Measurements from ENCODE around the gene LRRC37A.

Gene LRRC37A

DNA sequence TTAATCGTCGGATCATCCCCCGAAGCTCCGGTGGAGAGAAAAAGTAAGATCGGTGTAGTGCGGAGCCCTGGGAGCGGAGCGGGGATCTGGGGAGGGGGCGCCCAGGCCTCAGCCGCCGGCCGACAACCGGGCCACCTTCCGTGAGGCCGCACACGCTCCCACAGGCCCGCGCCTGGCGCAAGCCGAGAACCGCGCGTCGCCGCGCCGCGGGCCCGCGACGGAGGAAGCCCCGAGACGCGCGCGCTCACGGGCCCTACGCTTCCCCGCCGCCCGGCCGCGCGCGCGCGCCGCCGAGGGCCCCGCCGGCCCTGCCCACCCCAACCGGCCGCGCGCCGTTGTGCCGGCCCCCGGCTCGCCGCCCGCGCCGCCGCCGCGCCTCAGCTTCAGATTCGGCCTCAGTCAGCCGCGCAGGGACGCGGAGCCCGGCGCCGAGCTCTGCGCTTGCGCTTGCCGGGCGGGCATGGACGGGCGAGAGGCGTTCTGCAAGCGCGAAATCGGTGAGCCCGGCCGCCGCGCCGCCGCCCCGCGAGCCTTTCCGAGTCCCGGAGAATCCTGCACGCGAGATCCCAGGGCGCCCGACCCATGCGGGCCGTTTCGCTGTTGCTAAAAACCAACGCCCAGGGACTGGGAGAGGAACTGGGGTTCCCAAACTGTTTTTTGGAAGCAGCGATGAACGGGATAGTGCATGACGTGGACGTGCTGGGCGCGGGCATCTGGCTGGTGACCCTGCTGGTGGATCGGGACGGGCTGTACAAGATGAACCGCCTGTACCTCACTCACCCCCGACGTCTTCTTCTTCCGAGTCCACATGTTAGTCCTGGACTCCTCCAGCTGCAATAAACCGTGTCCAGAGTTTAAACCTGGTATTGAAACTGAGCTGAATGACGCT, 28.0 kb upstream of the LRRC37A start:
- Histone ChIP-seq H2AFZ (ENCODE audit: low read length) (peak overlapping the region; percentile 90), H3K79me2 (ENCODE audit: insufficient read depth, low read length) (no peaks in the 10 kb centered on the region), H3F3A (ENCODE audit: insufficient read depth, low read length) (no peaks in the 10 kb centered on the region), H3K27ac (ENCODE audit: low read depth, low read length, poor library complexity, severe bottlenecking) (no peak overlapping the region), H3K9me3 (ENCODE audit: low read length) (no peaks in the 10 kb centered on the region), H3K36me3 (ENCODE audit: insufficient read depth, low read length) (no peaks in the 10 kb centered on the region), H3K9ac (ENCODE audit: low read length) (peak overlapping the region; percentile 79), H3K9me2 (ENCODE audit: low read depth, low read length) (no peaks in the 10 kb centered on the region), H3K4me1 (ENCODE audit: insufficient read depth, low read length, severe bottlenecking) (peaks cover 16% of the 10 kb centered on the region), H3K4me3 (ENCODE audit: low read depth, low read length, poor library complexity, severe bottlenecking) (peak overlapping the region; percentile 81), H3K27me3 (ENCODE audit: insufficient read depth, low read length) (peaks cover 5% of the 10 kb centered on the region), H4K20me1 (ENCODE audit: insufficient read depth, low read length) (no peaks in the 10 kb centered on the region), H3K4me2 (ENCODE audit: low read length) (peak overlapping the region; percentile 100)
- TF ChIP-seq CTCF (IDR thresholded peaks at IDR 0.05; ENCODE audit: low read length): no peak
- no peak for TF ChIP-seq EZH2 (IDR thresholded peaks at IDR 0.05; ENCODE audit: borderline replicate concordance, low read length)

DNA sequence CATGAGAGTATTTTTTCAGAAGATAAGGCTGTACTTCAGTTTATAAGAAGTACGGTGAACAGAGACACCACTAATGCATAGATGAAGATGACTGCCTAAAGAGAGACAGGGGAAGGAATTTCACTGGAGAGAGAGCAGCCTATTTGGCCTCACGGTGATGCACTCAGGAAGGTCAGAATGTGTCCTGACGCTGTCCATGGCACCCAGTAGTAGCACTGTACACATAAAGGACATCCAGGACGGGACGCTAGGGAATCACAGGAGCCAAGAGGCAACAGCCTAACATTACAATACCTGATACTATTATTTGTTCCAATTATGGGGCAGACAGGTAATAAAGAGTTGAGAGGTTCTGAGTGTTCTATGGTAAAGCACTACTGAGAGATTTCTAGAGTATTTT, 24.9 kb upstream of the LRRC37A start:
- no peak overlapping the region for H3K4me3 ChIP-seq (ENCODE audit: low read depth, low read length, poor library complexity, severe bottlenecking)
- H3K4me1 ChIP-seq (ENCODE audit: insufficient read depth, low read length, severe bottlenecking): peaks cover 16% of the 10 kb centered on the region
- no peak overlapping the region for H3K9ac ChIP-seq (ENCODE audit: low read length)
- no peaks in the 10 kb centered on the region for H3K79me2 ChIP-seq (ENCODE audit: insufficient read depth, low read length)
- H3K4me2 ChIP-seq (ENCODE audit: low read length): no peak overlapping the region
- H3F3A ChIP-seq (ENCODE audit: insufficient read depth, low read length): no peaks in the 10 kb centered on the region
- no peak for TF ChIP-seq CTCF (IDR thresholded peaks at IDR 0.05; ENCODE audit: low read length)
- TF ChIP-seq EZH2 (IDR thresholded peaks at IDR 0.05; ENCODE audit: borderline replicate concordance, low read length): no peak
- H3K27ac ChIP-seq (ENCODE audit: low read depth, low read length, poor library complexity, severe bottlenecking): no peak overlapping the region
- H2AFZ ChIP-seq (ENCODE audit: low read length): no peak overlapping the region
- H3K36me3 ChIP-seq (ENCODE audit: insufficient read depth, low read length): no peaks in the 10 kb centered on the region
- no peaks in the 10 kb centered on the region for H4K20me1 ChIP-seq (ENCODE audit: insufficient read depth, low read length)
- peaks cover 5% of the 10 kb centered on the region; the same call in 1 of the 2 replicates for H3K27me3 ChIP-seq (ENCODE audit: insufficient read depth, low read length)
- no peaks in the 10 kb centered on the region for H3K9me2 ChIP-seq (ENCODE audit: low read depth, low read length)
- H3K9me3 ChIP-seq (ENCODE audit: low read length): no peaks in the 10 kb centered on the region

DNA sequence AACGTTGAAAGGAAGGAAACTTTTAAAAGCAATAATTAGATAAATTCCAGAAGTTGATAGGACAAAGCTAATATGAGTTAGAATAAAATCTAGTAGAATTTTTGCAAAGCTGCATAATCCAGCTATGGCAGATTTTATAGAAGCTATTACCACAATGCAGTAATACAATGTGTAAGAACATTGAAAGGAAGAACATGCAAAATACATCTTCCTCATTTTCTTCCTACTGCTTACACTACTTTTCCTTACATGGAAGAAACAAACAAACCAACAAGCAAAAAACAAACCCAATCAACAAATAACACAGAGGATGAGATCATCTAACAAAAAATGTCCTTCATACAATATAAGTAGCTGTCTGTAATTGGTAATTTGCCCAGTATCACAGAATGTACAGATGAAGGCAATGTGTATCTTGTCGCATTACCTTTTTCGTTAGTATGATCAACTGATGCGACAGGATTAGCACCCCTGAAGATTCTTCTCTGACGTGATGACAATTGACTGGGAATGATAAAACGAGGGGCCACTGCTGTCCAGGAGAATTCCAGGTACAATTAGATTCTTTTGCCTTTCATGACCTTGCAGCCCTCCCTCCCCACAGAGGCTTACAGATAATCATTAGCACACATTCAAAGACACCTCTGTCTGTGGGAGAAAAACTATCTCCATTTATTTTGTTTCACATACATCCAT, 21.2 kb upstream of the LRRC37A start:
- Histone ChIP-seq H3K27ac (ENCODE audit: low read depth, low read length, poor library complexity, severe bottlenecking) (no peak overlapping the region), H3K4me2 (ENCODE audit: low read length) (no peak overlapping the region), H3K9me2 (ENCODE audit: low read depth, low read length) (no peaks in the 10 kb centered on the region), H4K20me1 (ENCODE audit: insufficient read depth, low read length) (no peaks in the 10 kb centered on the region), H3F3A (ENCODE audit: insufficient read depth, low read length) (no peaks in the 10 kb centered on the region), H3K9me3 (ENCODE audit: low read length) (no peaks in the 10 kb centered on the region), H3K79me2 (ENCODE audit: insufficient read depth, low read length) (no peaks in the 10 kb centered on the region), H3K4me3 (ENCODE audit: low read depth, low read length, poor library complexity, severe bottlenecking) (no peak overlapping the region), H3K9ac (ENCODE audit: low read length) (no peak overlapping the region), H3K4me1 (ENCODE audit: insufficient read depth, low read length, severe bottlenecking) (no peaks in the 10 kb centered on the region), H2AFZ (ENCODE audit: low read length) (no peak overlapping the region), H3K27me3 (ENCODE audit: insufficient read depth, low read length) (no peaks in the 10 kb centered on the region), H3K36me3 (ENCODE audit: insufficient read depth, low read length) (no peaks in the 10 kb centered on the region)
- TF ChIP-seq CTCF (IDR thresholded peaks at IDR 0.05; ENCODE audit: low read length) (no peak), EZH2 (IDR thresholded peaks at IDR 0.05; ENCODE audit: borderline replicate concordance, low read length) (no peak)
